Epithelial cell of esophagus (primary cell): Measurements from ENCODE around the gene SRGAP3.

Source experiments
- DNase-seq: peaks from one replicate; pipeline ENCODE4 v3.0.0; 2010; ENCODE audit warnings: low read depth
- H3K4me3 ChIP-seq: 2 replicates; pipeline ENCODE4 v1.5.1; 2011; ENCODE audit warnings: mild to moderate bottlenecking, low read length, control low read depth
- CTCF ChIP-seq: IDR thresholded peaks from 2 replicates; pipeline ENCODE4 v1.5.1; 2011; ENCODE audit warnings: low read depth, mild to moderate bottlenecking, low read length, control low read depth, inconsistent platforms; ENCODE audit not compliant: insufficient read depth; ENCODE audit errors: missing control alignments

The SRGAP3 gene

GRCh38 chr3:9173445-9173844 lies 76.0 kb downstream of the SRGAP3 start:
- no peak for DNase-seq
- no peak overlapping the region for H3K4me3 ChIP-seq
- no peak for TF ChIP-seq CTCF

GRCh38 chr3:9172851-9173321 lies 76.6 kb downstream of the SRGAP3 start:
- H3K4me3 ChIP-seq: no peak overlapping the region
- DNase-seq: peak; percentile 63
- no peak for TF ChIP-seq CTCF

GRCh38 chr3:9170851-9171160 lies 78.6 kb downstream of the SRGAP3 start:
- no peak for TF ChIP-seq CTCF
- H3K4me3 ChIP-seq: no peak overlapping the region
- DNase-seq: no peak

- H3K4me3 ChIP-seq: no peak overlapping the region
- DNase-seq: no peak
- TF ChIP-seq CTCF: no peak
Measured at GRCh38 chr3:9169956-9170850, 79.2 kb downstream of the SRGAP3 start.

- no peak for TF ChIP-seq CTCF
- peak; percentile 98 for DNase-seq
- no peak overlapping the region for H3K4me3 ChIP-seq
Measured at GRCh38 chr3:9169326-9169725, 80.1 kb downstream of the SRGAP3 start.

- H3K4me3 ChIP-seq: no peak overlapping the region
- no peak for TF ChIP-seq CTCF
- DNase-seq: peak; percentile 82
Measured at GRCh38 chr3:9168241-9168741, 81.2 kb downstream of the SRGAP3 start.
